EH (cell line): ENCODE measurements around the gene PODNL1.
"Not testable (repeated sequence)": the region's sequence is repeated elsewhere in the genome, so short reads cannot be mapped to it uniquely, and the experiment has no call there.

Source experiments
- DNase-seq: peaks from one replicate; pipeline ENCODE4 v3.0.0-alpha.2; 2015; ENCODE audit warnings: low read depth

Gene PODNL1

GRCh38 chr19:13926715-13927114 lies 11.5 kb downstream of the PODNL1 start:
- no peak for DNase-seq

GRCh38 chr19:13926010-13926409 lies 12.2 kb downstream of the PODNL1 start:
- DNase-seq, result no peak

- DNase-seq, result no peak
These were observed 14.8 kb downstream of the PODNL1 start for GRCh38 chr19:13923194-13923987.

GRCh38 chr19:13922118-13922517 lies 16.1 kb downstream of the PODNL1 start:
- not testable (repeated sequence) for DNase-seq

- DNase-seq, result peak; percentile 77
These were observed 17.1 kb downstream of the PODNL1 start for GRCh38 chr19:13920940-13921747.

GRCh38 chr19:13920524-13920923 lies 17.7 kb downstream of the PODNL1 start:
- DNase-seq, result no peak

GRCh38 chr19:13918726-13919411 lies 19.3 kb downstream of the PODNL1 start:
- DNase-seq, result no peak

GRCh38 chr19:13917888-13918406 lies 20.3 kb downstream of the PODNL1 start:
- DNase-seq, result no peak

GRCh38 chr19:13914777-13915176 lies 23.4 kb downstream of the PODNL1 start:
- DNase-seq, result no peak

- no peak for DNase-seq
These were observed 24.9 kb downstream of the PODNL1 start for GRCh38 chr19:13913352-13913751.

- no peak for DNase-seq
These were observed 28.8 kb downstream of the PODNL1 start for GRCh38 chr19:13909430-13909829.

GRCh38 chr19:13908674-13909073 lies 29.5 kb downstream of the PODNL1 start:
- no peak for DNase-seq

GRCh38 chr19:13906910-13907309 lies 31.3 kb downstream of the PODNL1 start:
- DNase-seq, result no peak

GRCh38 chr19:13906521-13906904 lies 31.7 kb downstream of the PODNL1 start:
- no peak for DNase-seq

- peak; percentile 85 for DNase-seq
These were observed 32.3 kb downstream of the PODNL1 start, which contains the start of the genes BRME1 and CC2D1A for GRCh38 chr19:13905634-13906520. Gene BRME1, minus strand, starts transcription at chr19:13906117. Its CDS starts 1,225 bp downstream, at chr19:13904892. Gene CC2D1A, plus strand, starts transcription at chr19:13906201. Its CDS starts 241 bp downstream, at chr19:13906442.

- DNase-seq, result no peak
These were observed 35.1 kb downstream of the PODNL1 start for GRCh38 chr19:13902993-13903555.

- DNase-seq, result peak; percentile 60
These were observed 38.2 kb downstream of the PODNL1 start for GRCh38 chr19:13899912-13900584.

- no peak for DNase-seq
These were observed 38.8 kb downstream of the PODNL1 start for GRCh38 chr19:13899393-13899792.

- DNase-seq, result no peak
These were observed 42.0 kb downstream of the PODNL1 start for GRCh38 chr19:13896227-13896626.

GRCh38 chr19:13894552-13894951 lies 43.7 kb downstream of the PODNL1 start:
- no peak for DNase-seq
